Measurements from ENCODE around the gene MPDZ.

MPDZ gene

DNA sequence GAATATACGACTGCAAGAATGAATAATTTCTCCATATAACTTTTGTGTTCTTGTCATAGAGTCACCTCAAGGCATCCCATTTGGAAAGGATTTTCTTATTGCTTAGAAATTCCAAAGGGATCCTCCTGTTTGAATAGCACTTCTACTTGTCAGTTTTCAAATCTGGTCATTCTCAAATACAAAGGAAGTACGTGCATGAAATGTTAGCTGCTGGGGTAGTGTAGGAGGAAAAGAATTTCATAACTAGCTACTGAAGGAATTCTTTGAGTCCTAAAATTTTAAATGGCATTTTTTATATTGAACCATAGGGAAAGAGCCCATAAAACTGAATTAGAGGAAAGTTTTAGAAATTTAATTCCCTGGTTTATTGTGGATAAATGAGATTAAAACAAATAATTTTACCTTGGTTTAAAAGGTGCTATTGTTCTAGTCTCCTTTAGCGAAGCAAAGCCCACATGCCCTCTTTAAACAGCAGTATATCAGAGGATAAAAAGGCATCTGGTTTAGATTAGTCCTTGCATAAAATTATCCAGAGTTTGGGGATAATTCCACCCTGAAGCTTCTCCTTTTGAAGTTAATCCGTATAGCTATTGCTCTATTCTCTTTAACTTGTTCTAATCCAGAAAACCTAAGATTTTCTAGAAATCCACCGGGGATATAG is 2.0 kb upstream of the MPDZ start:
- Histone ChIP-seq H3K36me3 (ENCODE audit: control insufficient read depth, insufficient read depth, low read length) (no peaks in the 10 kb centered on the region), H3K4me3 (replicated peaks; ENCODE audit: low read depth, low read length) (no peak overlapping the region), H3K27me3 (replicated peaks; ENCODE audit: control insufficient read depth, insufficient read depth, low read length) (no peaks in the 10 kb centered on the region)
- TF ChIP-seq, protein P1, sequence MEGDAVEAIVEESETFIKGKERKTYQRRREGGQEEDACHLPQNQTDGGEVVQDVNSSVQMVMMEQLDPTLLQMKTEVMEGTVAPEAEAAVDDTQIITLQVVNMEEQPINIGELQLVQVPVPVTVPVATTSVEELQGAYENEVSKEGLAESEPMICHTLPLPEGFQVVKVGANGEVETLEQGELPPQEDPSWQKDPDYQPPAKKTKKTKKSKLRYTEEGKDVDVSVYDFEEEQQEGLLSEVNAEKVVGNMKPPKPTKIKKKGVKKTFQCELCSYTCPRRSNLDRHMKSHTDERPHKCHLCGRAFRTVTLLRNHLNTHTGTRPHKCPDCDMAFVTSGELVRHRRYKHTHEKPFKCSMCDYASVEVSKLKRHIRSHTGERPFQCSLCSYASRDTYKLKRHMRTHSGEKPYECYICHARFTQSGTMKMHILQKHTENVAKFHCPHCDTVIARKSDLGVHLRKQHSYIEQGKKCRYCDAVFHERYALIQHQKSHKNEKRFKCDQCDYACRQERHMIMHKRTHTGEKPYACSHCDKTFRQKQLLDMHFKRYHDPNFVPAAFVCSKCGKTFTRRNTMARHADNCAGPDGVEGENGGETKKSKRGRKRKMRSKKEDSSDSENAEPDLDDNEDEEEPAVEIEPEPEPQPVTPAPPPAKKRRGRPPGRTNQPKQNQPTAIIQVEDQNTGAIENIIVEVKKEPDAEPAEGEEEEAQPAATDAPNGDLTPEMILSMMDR (IDR thresholded peaks at IDR 0.05; ENCODE audit: insufficient read depth, low read length, poor library complexity, severe bottlenecking) = no peak
- DNase-seq (ENCODE audit: extremely low read depth, insufficient read length) = no peak

DNA sequence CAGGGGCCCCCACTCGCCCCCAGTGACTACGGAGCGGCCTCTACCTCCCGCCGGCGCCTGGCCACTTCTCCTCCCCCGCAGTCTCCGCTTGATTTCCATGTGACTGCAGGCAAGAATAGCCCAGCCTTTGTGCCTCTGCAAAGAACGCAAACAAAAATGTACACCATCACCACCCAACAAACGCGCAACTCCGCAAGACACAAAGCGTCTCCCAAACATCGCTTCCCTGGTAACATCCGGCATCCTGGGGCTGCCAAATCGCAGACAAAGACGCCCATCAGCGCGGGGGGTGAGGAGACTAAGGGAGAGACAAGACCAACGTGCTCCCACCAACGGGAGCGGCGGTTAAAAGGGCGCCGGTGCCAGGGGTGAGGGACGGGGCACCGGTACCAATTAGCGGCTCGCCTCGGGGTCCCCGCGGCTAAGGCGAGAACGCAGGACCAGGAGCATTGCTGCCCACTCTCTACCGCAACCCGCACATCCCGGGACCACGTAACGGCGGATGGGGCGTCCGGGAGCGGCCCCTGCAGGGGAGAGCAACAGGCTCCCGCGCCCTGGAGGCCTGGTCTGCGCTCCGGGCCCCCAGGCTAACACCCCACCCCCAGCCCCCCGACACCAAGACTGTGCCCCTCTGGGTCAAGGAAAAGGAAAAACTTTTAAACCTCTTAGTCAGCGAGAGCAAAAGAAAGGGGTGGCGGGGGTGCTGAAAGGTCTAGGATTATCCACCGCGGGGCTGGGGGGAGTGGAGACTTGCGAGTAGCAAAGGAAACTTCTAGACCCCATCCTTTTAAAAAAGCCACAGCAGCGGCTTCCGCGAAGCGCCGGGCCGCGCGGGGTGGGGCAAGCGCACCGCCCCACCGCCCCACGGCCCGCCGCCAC is 885 bp downstream of the MPDZ start:
- no peak overlapping the region for H3K4me3 ChIP-seq (replicated peaks; ENCODE audit: low read depth, low read length)
- DNase-seq (ENCODE audit: extremely low read depth, insufficient read length) = no peak

DNA sequence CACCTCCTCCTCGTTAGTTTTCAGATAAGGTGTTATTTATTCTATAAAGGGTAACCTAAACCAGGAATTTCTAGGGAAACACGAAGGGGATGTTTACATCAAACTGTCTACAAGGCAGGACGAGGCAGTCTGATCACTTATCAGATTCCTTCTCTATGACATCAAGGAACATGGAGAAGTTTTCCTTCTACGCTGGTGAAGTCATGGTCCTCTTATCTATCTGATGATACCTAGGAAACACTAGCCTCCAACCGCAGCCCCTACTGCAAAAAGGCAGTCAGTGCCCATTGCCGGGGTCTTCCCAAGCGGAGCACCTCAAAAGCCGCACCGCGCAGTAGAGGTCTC is 1.5 kb downstream of the MPDZ start:
- DNase-seq (ENCODE audit: extremely low read depth, insufficient read length) = no peak
- Histone ChIP-seq H3K27me3 (replicated peaks; ENCODE audit: control insufficient read depth, insufficient read depth, low read length) (no peaks in the 10 kb centered on the region), H3K36me3 (ENCODE audit: control insufficient read depth, insufficient read depth, low read length) (no peaks in the 10 kb centered on the region), H3K4me3 (replicated peaks; ENCODE audit: low read depth, low read length) (no peak overlapping the region)
- TF ChIP-seq, protein P1 (IDR thresholded peaks at IDR 0.05; ENCODE audit: insufficient read depth, low read length, poor library complexity, severe bottlenecking) = no peak

More for the DNA sequence above, 885 bp downstream of the MPDZ start:
- H3K27me3 ChIP-seq (replicated peaks; ENCODE audit: control insufficient read depth, insufficient read depth, low read length) = no peaks in the 10 kb centered on the region
- H3K36me3 ChIP-seq (ENCODE audit: control insufficient read depth, insufficient read depth, low read length) = no peaks in the 10 kb centered on the region
- TF ChIP-seq, protein P1 (IDR thresholded peaks at IDR 0.05; ENCODE audit: insufficient read depth, low read length, poor library complexity, severe bottlenecking) = no peak

DNA sequence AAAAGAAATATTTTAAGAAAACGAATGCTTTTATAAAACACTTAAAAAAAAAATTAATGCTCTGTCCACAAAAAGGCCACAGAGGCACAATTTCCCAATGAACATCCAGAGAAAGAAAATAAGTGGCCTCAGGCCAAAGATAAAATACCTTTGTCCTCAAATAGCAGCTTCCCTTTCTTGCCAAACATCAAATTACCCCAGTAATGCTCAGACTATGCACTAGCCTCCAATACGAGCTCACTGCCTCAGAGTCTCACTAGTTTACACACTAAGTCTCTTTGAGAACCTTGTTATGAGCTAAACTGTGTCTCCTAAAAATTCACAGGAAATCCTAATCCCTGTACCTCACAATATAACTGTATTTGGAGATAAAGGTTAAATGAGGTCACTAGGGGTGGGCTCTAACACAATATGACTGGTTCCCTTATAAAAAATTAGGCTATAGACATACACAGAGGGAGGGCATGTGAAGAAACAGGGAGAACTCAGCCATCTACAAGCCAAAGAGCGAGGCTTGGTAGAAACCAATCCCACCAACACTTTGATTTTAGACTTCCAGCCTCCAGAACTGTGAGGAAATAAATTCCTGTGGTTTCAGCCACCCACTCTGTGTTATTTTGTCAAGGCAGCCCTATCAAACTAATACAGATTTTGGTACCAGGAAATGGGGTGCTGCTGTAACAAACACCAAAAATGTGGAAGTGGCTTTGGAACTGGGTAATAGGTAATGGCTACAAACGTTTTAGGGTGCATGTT is 4.4 kb downstream of the MPDZ start:
- Histone ChIP-seq H3K4me3 (replicated peaks; ENCODE audit: low read depth, low read length) (no peak overlapping the region), H3K27me3 (replicated peaks; ENCODE audit: control insufficient read depth, insufficient read depth, low read length) (no peaks in the 10 kb centered on the region), H3K36me3 (ENCODE audit: control insufficient read depth, insufficient read depth, low read length) (no peaks in the 10 kb centered on the region)
- DNase-seq (ENCODE audit: extremely low read depth, insufficient read length) = no peak
- TF ChIP-seq, protein P1 (IDR thresholded peaks at IDR 0.05; ENCODE audit: insufficient read depth, low read length, poor library complexity, severe bottlenecking) = no peak

DNA sequence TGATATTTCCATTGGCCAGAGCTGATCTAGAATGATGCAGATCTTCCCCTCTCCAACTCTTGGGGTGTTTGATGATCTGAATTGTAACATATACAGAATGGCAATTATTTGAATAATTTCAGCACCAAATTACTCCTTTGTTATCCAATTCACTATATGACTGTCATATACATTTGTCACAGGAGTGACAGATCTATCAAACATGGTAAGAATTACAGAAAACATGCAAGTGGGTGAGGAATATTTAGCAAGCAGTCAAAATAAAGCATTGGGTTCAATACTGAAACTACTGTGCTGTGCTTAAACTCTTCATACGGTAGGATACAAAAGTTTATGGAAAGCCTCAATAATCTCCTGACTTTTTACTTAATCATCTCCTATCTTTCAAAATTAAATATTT is 8.8 kb downstream of the MPDZ start:
- no peak for DNase-seq (ENCODE audit: extremely low read depth, insufficient read length)
- TF ChIP-seq, protein P1 (IDR thresholded peaks at IDR 0.05; ENCODE audit: insufficient read depth, low read length, poor library complexity, severe bottlenecking) = no peak
- Histone ChIP-seq H3K4me3 (replicated peaks; ENCODE audit: low read depth, low read length) (no peak overlapping the region), H3K36me3 (ENCODE audit: control insufficient read depth, insufficient read depth, low read length) (no peaks in the 10 kb centered on the region), H3K27me3 (replicated peaks; ENCODE audit: control insufficient read depth, insufficient read depth, low read length) (no peaks in the 10 kb centered on the region)

All from GM06990 (cell line).